Measurements from ENCODE around the gene HERC3.

DNA sequence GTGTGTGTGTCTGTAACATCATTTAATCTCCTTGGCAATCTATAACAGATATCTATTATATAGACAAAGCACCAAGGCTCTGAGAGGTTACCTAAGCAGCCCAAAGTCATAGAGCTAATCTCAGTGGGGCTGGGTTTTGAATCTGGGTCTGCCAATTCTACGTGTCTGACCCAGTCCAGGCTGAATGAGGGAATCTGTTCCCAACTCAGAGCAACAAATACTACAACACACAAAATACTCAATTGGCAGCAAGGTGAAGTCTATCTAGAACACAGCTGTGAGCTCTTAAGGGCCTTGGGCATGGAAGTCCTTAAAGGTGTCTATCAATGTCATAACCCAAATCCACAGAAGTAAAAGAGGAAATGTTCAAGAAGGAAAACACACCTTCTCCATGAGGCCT lies 152.9 kb downstream of the HERC3 start:
- TF ChIP-seq CTCF (IDR thresholded peaks at IDR 0.05; ENCODE audit: low read length) (no peak), EZH2 (IDR thresholded peaks at IDR 0.05; ENCODE audit: borderline replicate concordance, low read length) (no peak)
